Naive thymus-derived CD4-positive, alpha-beta T cell (primary cell): ENCODE measurements around the gene PDPK1. TPM values are rescaled to one million over a fixed set of nuclear protein-coding genes. Genes with fewer than 3 reads are reported as not detected.

Source experiments
- ATAC-seq: fragments of 150-1000 bp; cut with Tn5 transposase; 2 replicates; pipeline ENCODE4 v1.10.0; 2021; ENCODE audit warnings: mild to moderate bottlenecking, moderate library complexity
- CTCF ChIA-PET: fragments of 350-600 bp; sonication (Branson Sonifier 250); formaldehyde crosslinking; loops from one replicate; lab custom pipeline; 2021; ENCODE audit warnings: antibody characterized with exemption; lab: Charles Lee
- POLR2A ChIA-PET: fragments of 350-600 bp; sonication (Branson Sonifier 250); formaldehyde crosslinking; loops from one replicate; lab custom pipeline; 2021; ENCODE audit warnings: antibody characterized with exemption, inconsistent platforms; lab: Charles Lee
- DNase-seq, 9 donors: peaks; one replicate each; pipeline versions ENCODE4 v3.0.0 to v3.0.0-alpha.2; 2020 to 2022; ENCODE audit warnings: mixed read lengths in 1 of 9
- H3K27ac ChIP-seq: one replicate; pipeline ENCODE4 v1.7.0; 2013; ENCODE audit warnings: mild to moderate bottlenecking, low read depth, low read length, moderate library complexity
- H3K27me3 ChIP-seq, 2 donors: one replicate each; pipeline ENCODE4 v1.7.0; 2013; ENCODE audit warnings: low read length in 2 of 2, mild to moderate bottlenecking in 2 of 2, moderate library complexity in 2 of 2; ENCODE audit not compliant: control insufficient read depth in 2 of 2, insufficient read depth in 2 of 2
- H3K36me3 ChIP-seq, 3 experiments: 1 replicate in 2 of 3; 2 replicates in 1 of 3; pipeline ENCODE4 v1.7.0; 2013; ENCODE audit warnings: low read length in 3 of 3, mild to moderate bottlenecking in 3 of 3, moderate library complexity in 1 of 3; ENCODE audit not compliant: insufficient read depth in 3 of 3, control insufficient read depth in 2 of 3
- H3K4me1 ChIP-seq, 2 donors: one replicate each; pipeline ENCODE4 v1.7.0; 2013; ENCODE audit warnings: low read length in 2 of 2, mild to moderate bottlenecking in 2 of 2, moderate library complexity in 1 of 2; ENCODE audit not compliant: control insufficient read depth in 2 of 2, insufficient read depth in 2 of 2
- H3K4me3 ChIP-seq: 2 replicates; pipeline ENCODE4 v1.7.0; 2013; ENCODE audit warnings: mild to moderate bottlenecking, low read length
- H3K9me3 ChIP-seq, 3 experiments: 1 replicate in 2 of 3; 2 replicates in 1 of 3; pipeline ENCODE4 v1.7.0; 2013; ENCODE audit warnings: low read length in 3 of 3; ENCODE audit not compliant: control insufficient read depth in 2 of 3
- H3K27ac Mint-ChIP-seq, 9 donors: one replicate each; pipeline ENCODE4 v1.8.0; 2020 to 2022; ENCODE audit warnings: mixed read lengths in 9 of 9, mild to moderate bottlenecking in 8 of 9, moderate library complexity in 5 of 9, inconsistent platforms in 2 of 9
- H3K27me3 Mint-ChIP-seq, 5 donors: one replicate each; pipeline ENCODE4 v1.8.0; 2021 to 2022; ENCODE audit warnings: mixed read lengths in 5 of 5, mild to moderate bottlenecking in 1 of 5
- H3K36me3 Mint-ChIP-seq, 5 donors: one replicate each; pipeline ENCODE4 v1.8.0; 2020 to 2022; ENCODE audit warnings: mixed read lengths in 5 of 5, mild to moderate bottlenecking in 3 of 5, inconsistent platforms in 1 of 5
- H3K4me1 Mint-ChIP-seq, 7 donors: one replicate each; pipeline ENCODE4 v1.8.0; 2020 to 2022; ENCODE audit warnings: mixed read lengths in 7 of 7, mild to moderate bottlenecking in 3 of 7, inconsistent platforms in 1 of 7
- H3K4me3 Mint-ChIP-seq, 10 donors: one replicate each; pipeline ENCODE4 v1.8.0; 2020 to 2022; ENCODE audit warnings: mild to moderate bottlenecking in 10 of 10, mixed read lengths in 10 of 10, moderate library complexity in 6 of 10, inconsistent platforms in 2 of 10
- H3K9me3 Mint-ChIP-seq, 11 donors: one replicate each; pipeline ENCODE4 v1.8.0; 2020 to 2022; ENCODE audit warnings: mixed read lengths in 11 of 11, mild to moderate bottlenecking in 4 of 11, inconsistent platforms in 1 of 11, moderate library complexity in 1 of 11
- intact Hi-C, 2 donors: fragments of 100-400 bp; cut with micrococcal nuclease; formaldehyde crosslinking; loops; one replicate each; pipeline ENCODE4 v1.15.1; 2023
- polyA plus RNA-seq, 2 donors: library from polyadenylated mRNA; unstranded; fragments of 300-500 nt; fragmentation: Illumina TruSeq; gene quantifications; one replicate each; pipeline ENCODE4 v1.2.3, GENCODE V29; 2021
- total RNA-seq, 6 experiments: library from RNA in 5 of 6; stranded (reverse) in 5 of 6; gene quantifications; 1 replicate in 5 of 6; 2 replicates in 1 of 6; pipeline ENCODE4 v1.2.3 and lab custom pipeline; 2021 to 2026

Gene PDPK1
- total and polyA plus RNA-seq, 7 experiments from 2014 or later = 30.7 to 71.5 (median 56.5) TPM

- CTCF ChIA-PET = interaction anchor here (0.7 to 1.0 kb wide), 2 partner anchors 8 to 10 kb away, joined by 3 read pairs; partner anchors contain the start of gene CEMP1
- ATAC-seq (peak; percentile 78), DNase-seq (peak; percentile 52 to 88 (median 82))
- Mint-ChIP-seq H3K9me3 (peaks cover 0 to 9% (median 0%) of the 10 kb centered on the region in 11 donors), H3K4me3 (peak overlapping the region; percentile 81 to 95 (median 90)), H3K36me3 (peaks cover 0 to 10% (median 9%) of the 10 kb centered on the region in 5 donors), H3K27ac (peak overlapping the region; percentile 81 to 98 (median 96)), H3K4me1 (peaks cover 33 to 69% (median 51%) of the 10 kb centered on the region in 7 donors), H3K27me3 (no peaks in the 10 kb centered on the region)
- Histone ChIP-seq H3K27ac (peak overlapping the region; percentile 79), H3K36me3 (peaks cover 9 to 38% (median 14%) of the 10 kb centered on the region in 3 experiments), H3K27me3 (no peaks in the 10 kb centered on the region), H3K4me1 (peaks cover 22 to 44% of the 10 kb centered on the region in 2 donors), H3K4me3 (peak overlapping the region; percentile 55), H3K9me3 (no peaks in the 10 kb centered on the region)
- intact Hi-C loops = loop anchor here (1.0 kb wide), 3 partner anchors 11 to 47 kb away; no protein-coding TSS in a partner anchor
- POLR2A ChIA-PET = interaction anchor here (0.7 to 2.8 kb wide), 16 partner anchors 8 to 556 kb away, joined by 3 to 89 read pairs (median 4); partner anchors contain the start of genes CEMP1, ECI1, ELOB and MLST8
Measured at GRCh38 chr16:2520784-2521531, 16.9 kb upstream of the PDPK1 start.

- Mint-ChIP-seq H3K27me3 (no peaks in the 10 kb centered on the region), H3K9me3 (peaks cover 0 to 9% (median 0%) of the 10 kb centered on the region in 11 donors), H3K4me1 (peaks cover 16 to 41% (median 27%) of the 10 kb centered on the region in 7 donors), H3K36me3 (peaks cover 0 to 10% (median 5%) of the 10 kb centered on the region in 5 donors), H3K4me3 (peak overlapping the region in 1 of 10 donors; percentile 17), H3K27ac (peak overlapping the region in 4 of 9 donors; percentile 49 to 80 (median 63))
- no peak overlapping the region for H3K4me3 ChIP-seq
- POLR2A ChIA-PET = interaction anchor here (2.1 kb wide), 1 partner anchor 8 kb away, joined by 10 read pairs; the partner anchor contains the start of gene CEMP1
- no peaks in the 10 kb centered on the region for H3K27me3 ChIP-seq
- H3K36me3 ChIP-seq = peaks cover 9 to 60% (median 14%) of the 10 kb centered on the region in 3 experiments
- CTCF ChIA-PET = no interaction called here
- intact Hi-C loops = no loop called here
- no peak overlapping the region for H3K27ac ChIP-seq
- H3K9me3 ChIP-seq = no peaks in the 10 kb centered on the region
- DNase-seq (no peak), ATAC-seq (no peak)
- H3K4me1 ChIP-seq = peaks cover 7 to 16% of the 10 kb centered on the region in 2 donors
Measured at GRCh38 chr16:2523801-2524231, 14.0 kb upstream of the PDPK1 start.

GRCh38 chr16:2524339-2524938 lies 13.4 kb upstream of the PDPK1 start:
- Histone ChIP-seq H3K9me3 (no peaks in the 10 kb centered on the region), H3K27me3 (no peaks in the 10 kb centered on the region), H3K27ac (no peak overlapping the region), H3K4me3 (no peak overlapping the region), H3K4me1 (peaks cover 7 to 10% of the 10 kb centered on the region in 2 donors), H3K36me3 (peaks cover 9 to 62% (median 10%) of the 10 kb centered on the region in 3 experiments)
- POLR2A ChIA-PET = no interaction called here
- peaks cover 11 to 34% (median 26%) of the 10 kb centered on the region in 7 donors for H3K4me1 Mint-ChIP-seq
- H3K27ac Mint-ChIP-seq = peak overlapping the region in 7 of 9 donors; percentile 15 to 83 (median 62)
- peaks cover 0 to 10% (median 5%) of the 10 kb centered on the region in 5 donors for H3K36me3 Mint-ChIP-seq
- H3K9me3 Mint-ChIP-seq = peaks cover 0 to 9% (median 0%) of the 10 kb centered on the region in 11 donors
- CTCF ChIA-PET = no interaction called here
- intact Hi-C loops = no loop called here
- peak overlapping the region in 2 of 10 donors; percentile 9 to 10 for H3K4me3 Mint-ChIP-seq
- DNase-seq (peak in 1 of 9 donors; percentile 6), ATAC-seq (no peak)
- H3K27me3 Mint-ChIP-seq = no peaks in the 10 kb centered on the region

GRCh38 chr16:2526135-2526534 lies 11.7 kb upstream of the PDPK1 start:
- H3K27me3 ChIP-seq = no peaks in the 10 kb centered on the region
- ATAC-seq (no peak), DNase-seq (no peak)
- Mint-ChIP-seq H3K27ac (peak overlapping the region in 1 of 9 donors; percentile 54), H3K4me1 (peaks cover 4 to 27% (median 18%) of the 10 kb centered on the region in 7 donors), H3K4me3 (no peak overlapping the region), H3K27me3 (no peaks in the 10 kb centered on the region), H3K9me3 (peaks cover 0 to 2% (median 0%) of the 10 kb centered on the region in 11 donors), H3K36me3 (peaks cover 0 to 10% (median 4%) of the 10 kb centered on the region in 5 donors)
- intact Hi-C loops = no loop called here
- H3K36me3 ChIP-seq = peaks cover 8 to 64% (median 9%) of the 10 kb centered on the region in 3 experiments
- peaks cover 4 to 6% of the 10 kb centered on the region in 2 donors for H3K4me1 ChIP-seq
- no peak overlapping the region for H3K27ac ChIP-seq
- H3K4me3 ChIP-seq = no peak overlapping the region
- POLR2A ChIA-PET = interaction anchor here (1.2 to 1.3 kb wide), 2 partner anchors 10 to 12 kb away, joined by 3 to 4 read pairs; partner anchors contain the start of gene ATP6V0C
- CTCF ChIA-PET = no interaction called here
- H3K9me3 ChIP-seq = no peaks in the 10 kb centered on the region

GRCh38 chr16:2527071-2527783 lies 10.6 kb upstream of the PDPK1 start:
- peaks cover 0 to 1% (median 0%) of the 10 kb centered on the region in 11 donors for H3K9me3 Mint-ChIP-seq
- no peak for ATAC-seq
- H3K27ac Mint-ChIP-seq = no peak overlapping the region
- Histone ChIP-seq H3K4me3 (no peak overlapping the region), H3K9me3 (no peaks in the 10 kb centered on the region), H3K36me3 (peaks cover 8 to 60% (median 9%) of the 10 kb centered on the region in 3 experiments), H3K27ac (no peak overlapping the region), H3K4me1 (peaks cover 5 to 6% of the 10 kb centered on the region in 2 donors), H3K27me3 (no peaks in the 10 kb centered on the region)
- CTCF ChIA-PET = no interaction called here
- peaks cover 0 to 28% (median 16%) of the 10 kb centered on the region in 7 donors for H3K4me1 Mint-ChIP-seq
- peaks cover 0 to 10% (median 4%) of the 10 kb centered on the region in 5 donors for H3K36me3 Mint-ChIP-seq
- POLR2A ChIA-PET = interaction anchor here (0.8 to 1.3 kb wide), 3 partner anchors 9 to 13 kb away, joined by 3 to 4 read pairs (median 3); partner anchors contain the start of gene ATP6V0C
- intact Hi-C loops = no loop called here
- DNase-seq = peak in 1 of 9 donors; percentile 8
- no peaks in the 10 kb centered on the region for H3K27me3 Mint-ChIP-seq
- H3K4me3 Mint-ChIP-seq = peak overlapping the region in 1 of 10 donors; percentile 19

GRCh38 chr16:2527784-2528100 lies 10.1 kb upstream of the PDPK1 start:
- no peaks in the 10 kb centered on the region for H3K9me3 ChIP-seq
- Mint-ChIP-seq H3K9me3 (peaks cover 0 to 2% (median 0%) of the 10 kb centered on the region in 11 donors), H3K27me3 (no peaks in the 10 kb centered on the region), H3K36me3 (peaks cover 0 to 10% (median 4%) of the 10 kb centered on the region in 5 donors), H3K4me3 (no peak overlapping the region), H3K4me1 (peaks cover 0 to 30% (median 19%) of the 10 kb centered on the region in 7 donors), H3K27ac (no peak overlapping the region)
- ATAC-seq (no peak), DNase-seq (peak in 1 of 9 donors; percentile 5)
- H3K4me3 ChIP-seq = no peak overlapping the region
- ChIA-PET CTCF (no interaction called here), POLR2A (no interaction called here)
- H3K36me3 ChIP-seq = peaks cover 8 to 60% (median 9%) of the 10 kb centered on the region in 3 experiments
- intact Hi-C loops = no loop called here
- H3K27ac ChIP-seq = no peak overlapping the region
- no peaks in the 10 kb centered on the region for H3K27me3 ChIP-seq
- H3K4me1 ChIP-seq = peaks cover 5 to 6% of the 10 kb centered on the region in 2 donors
